GM15510 (cell line): Measurements from ENCODE around the gene RAD54L.

Experiments
- POLR2A ChIP-seq: IDR thresholded peaks from 3 replicates; pipeline ENCODE4 v1.6.1; 2011; ENCODE audit warnings: borderline replicate concordance; ENCODE audit not compliant: insufficient read length; ENCODE audit errors: extremely low read depth

Gene RAD54L

DNA sequence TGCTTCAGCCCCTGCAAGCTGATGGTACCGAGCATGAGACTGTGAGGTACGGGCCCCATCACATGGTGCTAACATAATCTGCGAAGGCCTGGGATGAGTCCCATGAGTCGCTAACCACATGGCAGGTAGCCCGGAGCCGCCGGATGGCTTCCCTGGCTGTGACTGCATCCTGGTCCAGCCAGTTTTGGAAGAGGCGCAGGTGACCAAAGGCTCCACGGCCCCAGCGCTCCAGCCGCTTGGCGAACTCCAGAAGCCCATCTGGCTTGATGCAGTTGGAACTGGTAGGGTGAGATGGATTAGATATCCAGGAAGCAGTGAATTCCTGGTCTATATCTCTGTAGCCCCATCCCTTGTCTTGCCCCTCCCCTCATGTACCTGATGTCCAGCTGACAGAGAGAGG is 31.2 kb downstream of the RAD54L start:
- peak; percentile 31 for TF ChIP-seq POLR2A

DNA sequence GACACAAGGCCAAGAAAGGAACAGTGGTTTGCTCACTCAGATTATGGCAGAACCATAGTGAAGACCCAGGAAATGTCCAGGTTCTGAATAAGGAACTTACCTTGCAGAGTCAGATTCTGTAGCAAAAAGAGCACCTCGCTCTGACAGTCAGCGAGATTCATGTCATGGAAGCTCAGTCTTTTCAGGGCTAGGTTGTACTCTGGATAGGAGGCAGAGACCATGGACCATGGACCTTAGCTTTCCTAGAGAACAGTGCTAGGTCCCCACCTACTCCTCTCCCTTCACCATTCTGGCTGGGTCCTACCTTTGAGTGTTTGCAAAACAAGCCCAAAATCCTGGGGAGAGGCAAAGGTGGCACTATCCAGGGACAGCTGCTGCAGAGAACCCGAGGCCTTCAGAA is 32.5 kb downstream of the RAD54L start:
- TF ChIP-seq POLR2A: no peak

DNA sequence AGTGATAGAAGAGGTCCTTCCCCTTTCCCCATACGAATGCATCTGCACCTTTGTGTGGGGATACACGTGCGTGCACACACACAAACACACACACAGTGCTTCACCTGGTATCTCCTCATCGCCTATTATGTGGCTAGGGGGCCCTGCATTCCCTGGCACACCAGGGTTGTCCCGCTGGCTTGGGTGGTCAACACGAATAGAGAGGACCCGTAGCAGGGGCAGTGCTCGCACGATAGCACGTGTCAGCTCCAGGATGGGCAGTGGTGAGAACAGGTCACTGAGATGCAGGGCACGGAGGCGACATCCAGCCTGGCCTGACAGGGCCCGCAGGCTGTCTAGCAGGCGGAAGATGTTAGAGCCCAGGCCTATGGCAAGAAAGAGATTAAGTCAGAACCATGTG is 33.5 kb downstream of the RAD54L start:
- TF ChIP-seq POLR2A: no peak

DNA sequence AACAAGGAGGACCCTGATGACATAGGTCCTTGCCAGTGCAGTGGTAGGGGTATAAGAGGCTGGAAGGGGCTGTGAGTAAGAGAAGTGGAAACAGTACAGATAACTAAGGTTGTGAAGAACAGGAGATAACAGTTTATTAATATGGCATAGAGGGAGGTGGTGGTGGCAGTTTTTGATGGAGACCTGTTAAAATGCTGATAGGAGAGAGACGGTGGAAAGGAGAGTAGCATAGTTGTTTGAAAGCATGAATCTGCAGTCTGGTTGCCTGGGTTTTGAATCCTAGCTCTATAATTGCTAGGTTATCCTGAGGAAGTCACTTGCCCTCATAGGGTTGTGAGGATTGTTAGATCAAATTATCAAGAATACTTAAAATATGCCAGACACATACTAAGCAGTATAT is 36.5 kb downstream of the RAD54L start:
- TF ChIP-seq POLR2A: no peak

DNA sequence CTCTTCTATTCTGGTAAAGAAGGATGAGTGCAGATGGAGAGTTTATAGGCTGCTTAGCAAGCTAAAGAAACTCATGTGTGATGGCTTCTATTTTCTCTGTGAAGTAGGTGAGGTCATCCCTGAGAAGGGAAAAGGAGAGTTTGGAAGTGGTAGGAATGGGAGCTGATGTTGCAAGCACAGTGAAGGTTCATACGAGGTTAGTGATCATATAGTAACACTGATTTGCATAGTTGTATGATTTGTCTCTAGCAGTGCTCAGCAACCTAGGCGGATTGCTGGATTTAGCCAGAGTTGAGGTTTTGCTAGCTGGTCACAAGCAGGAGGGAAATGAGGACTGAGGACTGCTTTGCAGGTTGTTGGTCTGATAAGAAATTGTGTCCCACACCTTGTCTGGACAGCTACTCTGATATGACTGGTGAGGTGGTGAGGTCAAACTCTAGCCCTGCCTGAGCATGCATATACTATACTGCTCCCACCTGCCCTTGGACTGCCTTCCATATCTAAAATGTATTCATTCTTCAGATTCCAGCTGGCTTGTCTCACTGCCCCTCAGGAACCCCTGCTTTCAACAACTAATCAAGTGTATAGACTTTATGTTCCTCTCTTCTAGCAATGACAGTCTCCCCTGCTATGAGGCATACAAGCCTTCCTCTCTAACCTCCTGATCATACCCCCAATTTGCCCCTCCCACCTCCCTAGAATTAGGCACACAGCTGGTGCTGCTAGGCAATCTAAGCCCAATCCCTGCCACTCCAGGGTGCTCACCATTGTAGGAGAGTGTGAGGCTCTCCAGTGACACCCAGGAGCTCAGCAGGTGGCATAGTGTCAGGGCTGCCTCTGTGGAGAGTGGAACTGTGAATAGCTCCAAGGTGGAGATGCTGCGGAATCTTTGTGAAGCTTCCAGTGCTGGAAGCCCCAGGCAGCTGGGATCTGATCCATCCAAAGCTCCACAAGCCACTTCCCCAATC is 37.3 kb downstream of the RAD54L start:
- no peak for TF ChIP-seq POLR2A

DNA sequence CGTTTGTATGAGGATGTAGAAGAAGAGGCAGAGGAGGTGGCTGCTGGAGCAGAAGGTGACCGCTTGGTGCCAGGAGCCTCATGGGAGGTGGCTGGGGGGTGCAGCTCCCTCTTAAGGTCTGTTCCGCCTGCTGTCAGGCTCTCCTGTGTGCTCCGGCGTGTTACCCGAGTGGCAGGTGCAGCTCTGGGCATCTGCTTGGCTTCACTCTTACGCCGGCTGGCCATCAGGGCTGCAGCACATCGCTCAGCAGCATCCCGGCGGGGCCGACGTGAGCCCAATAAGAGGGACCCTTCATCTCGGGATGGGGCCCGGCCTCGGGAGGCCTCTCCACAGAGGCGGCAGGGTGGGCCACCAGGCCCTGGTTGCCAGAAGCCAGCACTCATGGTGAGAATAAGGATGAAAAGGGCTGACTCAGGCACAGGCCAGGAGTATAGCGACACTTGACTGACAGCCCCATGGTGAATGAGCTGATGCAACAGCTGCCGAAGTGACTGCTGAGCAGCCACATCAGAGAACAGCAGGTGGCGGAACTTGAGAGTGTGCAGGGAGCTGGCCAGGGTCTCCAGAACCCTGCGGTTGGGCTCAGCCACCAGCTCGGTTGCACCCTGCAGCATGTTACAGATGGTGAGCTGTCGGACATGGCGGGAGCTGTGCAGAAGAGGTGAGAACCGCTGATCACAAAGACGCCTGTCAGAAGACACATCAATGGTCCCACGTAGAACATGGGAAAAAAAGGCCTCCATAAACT is 38.3 kb downstream of the RAD54L start:
- no peak for TF ChIP-seq POLR2A

DNA sequence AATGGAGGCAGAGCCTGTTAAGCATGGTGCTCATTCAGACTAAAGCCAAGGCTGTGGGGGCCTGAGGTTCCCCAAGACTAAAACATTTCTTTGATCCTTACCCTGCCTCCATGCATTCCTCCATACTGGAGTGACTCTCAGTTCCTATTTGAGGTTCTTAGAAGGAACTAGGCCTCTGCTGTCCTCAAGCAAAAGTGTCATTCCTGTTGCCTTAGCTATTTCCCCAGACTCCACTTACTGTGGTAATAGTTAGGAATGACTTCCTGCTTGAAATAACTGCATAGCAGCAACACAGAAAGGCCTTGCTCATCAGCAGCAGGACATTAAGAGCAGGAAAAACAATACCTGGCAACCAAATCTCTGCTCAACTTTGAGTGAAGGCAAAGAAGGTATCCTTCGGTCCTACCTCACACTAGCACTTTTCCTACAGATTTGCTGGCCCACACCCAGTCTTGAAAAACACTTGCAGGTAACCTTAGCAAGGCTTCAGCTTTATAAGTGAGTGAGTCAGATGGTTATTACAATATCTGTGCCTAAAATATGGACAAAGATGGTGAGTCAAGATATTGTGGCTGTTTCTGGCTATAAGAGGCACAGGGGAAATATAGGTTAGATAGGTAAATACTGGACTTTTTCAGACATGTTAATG is 41.0 kb downstream of the RAD54L start:
- TF ChIP-seq POLR2A: no peak

DNA sequence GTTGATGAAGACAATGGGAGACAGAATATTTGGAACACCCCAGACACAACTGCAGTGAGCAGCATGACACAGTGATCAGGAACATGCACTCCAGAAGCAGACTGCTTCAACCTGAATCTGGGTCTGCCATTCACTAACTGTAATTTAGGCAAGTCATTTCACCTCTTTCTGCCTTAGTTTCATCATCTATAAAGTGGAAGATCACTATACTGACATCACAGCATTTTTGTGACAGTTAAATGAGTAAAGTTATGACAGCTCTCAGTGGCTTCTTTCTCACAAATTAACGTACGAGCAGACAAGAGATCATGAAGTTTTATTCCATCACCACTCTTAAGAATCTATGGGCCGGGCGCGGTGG is 41.6 kb downstream of the RAD54L start:
- no peak for TF ChIP-seq POLR2A

DNA sequence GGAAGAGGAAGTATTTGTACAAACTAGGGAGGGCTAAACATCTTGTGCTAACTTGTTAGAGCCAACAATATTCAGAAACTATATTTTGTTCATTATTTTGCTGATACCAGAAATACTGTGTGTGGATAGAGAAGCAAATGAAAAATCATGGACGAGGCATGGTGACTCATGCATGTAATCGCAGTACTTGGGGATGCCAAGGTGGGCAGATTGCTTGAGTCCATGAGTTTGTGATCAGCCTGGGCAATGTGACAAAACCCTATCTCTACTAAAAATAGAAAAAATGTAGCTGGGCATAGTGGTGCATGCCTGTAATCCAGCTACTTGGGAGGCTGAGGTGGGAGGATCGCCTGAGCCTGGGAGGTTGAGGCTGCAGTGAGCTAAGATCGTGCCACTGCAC is 42.4 kb downstream of the RAD54L start:
- TF ChIP-seq POLR2A: no peak

DNA sequence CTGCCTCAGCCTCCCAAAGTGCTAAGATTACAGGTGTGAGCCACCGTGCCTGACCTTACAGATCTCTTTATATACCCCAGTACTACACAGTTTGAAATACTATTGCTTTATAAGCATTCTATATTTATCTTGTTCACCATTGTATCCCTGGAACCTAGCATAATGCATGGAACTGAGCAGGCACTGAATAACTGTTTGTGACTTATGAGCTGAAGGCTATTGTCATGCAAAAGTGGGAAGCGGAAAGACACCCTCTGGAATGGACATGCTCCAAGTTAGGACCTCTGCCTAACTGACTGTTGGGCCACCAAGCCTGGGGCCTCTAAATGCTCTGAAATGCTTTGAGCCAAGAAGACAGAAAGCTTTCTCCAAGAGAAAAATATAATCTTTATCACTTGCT is 47.7 kb downstream of the RAD54L start:
- no peak for TF ChIP-seq POLR2A

DNA sequence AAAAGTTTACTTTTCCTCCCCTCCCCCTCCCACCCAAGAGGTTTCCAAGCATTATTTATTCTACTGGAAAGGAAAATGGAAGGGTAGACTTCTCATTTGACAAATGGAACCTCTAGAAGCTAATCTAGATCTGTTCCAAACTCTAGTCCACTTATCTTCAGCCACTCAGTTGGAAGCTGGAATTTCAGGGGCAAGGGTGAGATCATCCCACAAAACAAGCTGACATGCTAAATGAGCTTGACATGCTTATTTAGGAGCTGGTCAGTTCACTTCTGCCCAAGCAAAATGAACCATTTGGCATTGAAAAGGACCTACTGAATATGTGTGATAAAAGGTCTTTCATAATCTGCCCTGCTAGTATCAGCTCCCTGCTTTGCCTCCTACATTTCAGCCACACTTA is 50.8 kb downstream of the RAD54L start:
- no peak for TF ChIP-seq POLR2A

DNA sequence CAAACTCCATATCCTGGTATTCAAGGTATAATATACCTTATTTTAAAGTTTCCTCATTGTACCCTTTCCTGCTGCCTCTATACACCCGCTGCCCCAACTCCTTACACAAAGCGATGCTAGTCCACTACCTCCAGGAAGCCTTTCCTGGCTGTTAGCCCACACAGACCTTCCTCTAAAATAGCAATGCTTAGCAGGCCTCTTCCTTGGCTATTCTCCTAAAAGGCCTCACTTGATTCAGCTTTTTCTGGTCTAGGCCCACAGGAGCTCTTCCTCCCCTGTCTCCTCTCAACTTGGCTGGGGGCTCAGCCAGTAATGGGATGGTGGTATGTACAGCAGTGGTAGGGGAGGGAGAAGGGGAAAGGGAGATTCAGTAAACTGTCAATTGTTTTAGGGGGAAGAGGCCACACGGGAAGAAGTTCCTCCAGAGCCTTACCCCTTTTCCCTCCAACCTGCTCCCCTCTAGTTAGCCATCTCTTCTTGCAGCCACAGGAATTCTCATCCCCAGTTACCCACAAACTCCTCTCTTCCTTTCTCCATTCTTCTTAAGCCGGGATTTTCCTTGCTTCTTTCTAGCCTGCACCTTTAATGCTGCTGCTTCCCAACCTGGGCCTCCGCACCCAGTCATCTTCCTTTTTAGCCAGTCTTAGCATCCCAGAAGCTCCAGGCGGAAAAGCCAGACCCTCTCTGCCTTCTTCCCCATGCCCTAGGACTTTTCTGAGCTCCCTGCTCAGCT is 53.3 kb downstream of the RAD54L start:
- no peak for TF ChIP-seq POLR2A

DNA sequence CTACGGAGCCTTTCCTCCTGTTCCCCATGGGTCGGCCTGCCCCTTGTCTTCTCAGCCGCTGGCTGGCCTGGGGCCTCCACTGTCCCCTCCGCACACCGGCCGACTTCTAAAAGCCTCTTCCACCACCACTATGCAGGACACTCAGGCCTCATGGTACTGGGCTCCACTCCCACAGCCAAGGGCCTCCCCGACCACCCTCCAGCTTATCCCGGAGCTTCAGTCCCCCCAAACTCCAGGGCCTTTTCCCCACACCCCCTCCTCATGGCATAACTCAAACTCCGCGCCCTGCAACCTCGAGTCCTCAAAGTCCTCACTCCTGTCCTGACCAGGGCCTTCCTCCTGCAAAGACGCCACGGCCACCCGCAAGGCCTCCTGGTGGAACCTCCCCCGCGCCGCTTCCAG is 53.8 kb downstream of the RAD54L start:
- peak; percentile 5 for TF ChIP-seq POLR2A

DNA sequence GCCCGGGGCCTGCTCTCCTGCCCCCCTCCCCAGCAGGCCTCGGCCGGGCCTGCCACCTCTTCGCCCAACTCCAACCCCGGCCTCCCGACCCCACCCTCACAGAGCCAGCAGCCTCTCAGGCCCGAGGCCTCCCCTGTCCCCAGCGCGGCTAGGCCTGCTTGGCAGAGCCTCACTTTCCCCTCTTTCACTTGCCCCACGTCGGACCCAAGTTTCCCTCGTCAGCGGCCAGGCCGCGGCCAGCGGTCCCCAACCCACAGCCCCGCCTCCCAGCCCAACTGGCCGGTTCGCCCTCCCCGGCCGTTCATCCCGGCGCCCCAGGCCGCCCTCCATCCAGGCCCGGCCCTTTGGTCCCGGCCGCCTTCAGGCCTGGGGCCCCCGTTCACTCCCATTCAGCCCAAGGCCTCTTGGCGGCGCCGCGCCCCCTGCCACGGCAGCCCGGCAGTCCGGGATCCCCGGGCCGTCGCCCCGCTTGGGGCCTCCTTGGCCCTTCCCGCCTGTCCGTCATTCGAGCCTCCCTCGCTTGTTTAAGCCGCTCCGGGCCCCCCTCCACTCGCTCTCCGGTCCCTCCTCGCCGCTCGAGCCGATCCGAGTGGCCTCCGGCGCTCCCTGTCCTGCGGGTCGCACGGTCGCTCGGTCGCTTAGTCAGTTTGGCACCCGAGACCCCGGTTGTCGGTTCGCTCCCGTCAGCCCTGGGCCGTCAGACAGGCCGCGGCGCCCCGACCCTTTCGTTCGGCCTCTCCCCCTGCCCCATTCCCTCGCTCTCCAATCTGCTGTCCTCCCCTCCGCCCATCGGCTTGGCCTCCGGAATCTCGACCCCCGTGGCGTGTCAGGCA is 54.5 kb downstream of the RAD54L start:
- TF ChIP-seq POLR2A: no peak
